GM18517 (cell line): ENCODE data around the gene FAM216B.
"Not testable (repeated sequence)": the region's sequence is repeated elsewhere in the genome, so short reads cannot be mapped to it uniquely, and the experiment has no call there.

Experiments used
- ATAC-seq: cut with Tn5 transposase; IDR thresholded peaks from one replicate; pipeline ENCODE4 v1.9.1; 2021; ENCODE audit warnings: mild to moderate bottlenecking, moderate library complexity; ENCODE audit not compliant: unreplicated experiment

Gene FAM216B

GRCh38 chr13:42777467-42777866 is 3.9 kb upstream of the FAM216B start:
- no peak for ATAC-seq

DNA sequence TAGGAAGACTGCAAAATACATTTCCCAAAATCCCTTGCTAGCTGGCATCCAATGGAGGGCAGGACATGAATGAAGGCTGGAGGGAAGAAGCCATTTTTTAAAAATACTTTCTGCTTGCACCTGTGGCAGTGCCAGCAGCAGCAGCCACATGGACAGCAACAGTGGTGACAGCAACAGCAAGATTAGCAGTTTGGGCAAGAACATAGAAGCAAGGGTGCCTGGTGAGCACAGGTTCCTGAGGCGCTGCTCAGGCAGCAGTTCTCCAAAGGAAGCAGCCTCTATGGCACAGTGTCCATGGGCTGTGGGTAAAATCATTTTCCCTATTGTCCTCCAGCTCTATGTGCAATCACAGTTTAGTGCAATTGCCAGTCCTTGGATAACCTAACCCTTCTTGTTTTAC is 1.3 kb upstream of the FAM216B start:
- ATAC-seq = no peak

- ATAC-seq = no peak
Measured at GRCh38 chr13:42786715-42787114, 5.3 kb downstream of the FAM216B start.

DNA sequence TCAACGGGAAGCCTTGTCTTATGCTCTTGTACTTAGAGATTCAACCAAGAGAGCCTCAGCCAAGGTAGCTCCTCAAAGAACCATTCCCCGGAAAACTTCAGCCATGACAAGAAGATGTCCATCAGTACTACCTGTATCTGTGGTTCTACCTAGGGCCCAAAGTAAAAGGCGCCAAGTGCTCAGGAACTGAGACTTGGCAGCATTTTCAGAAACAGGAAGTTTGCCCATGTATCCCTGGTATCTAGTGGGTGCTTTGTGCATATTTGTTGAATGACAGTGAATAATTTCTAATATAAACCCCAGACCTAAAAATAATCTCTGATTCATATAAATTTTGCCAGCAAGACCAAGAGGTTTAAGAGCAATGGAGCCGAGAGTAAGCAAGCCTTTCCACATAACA is 7.2 kb downstream of the FAM216B start:
- no peak for ATAC-seq

GRCh38 chr13:42792154-42792553 is 10.8 kb downstream of the FAM216B start:
- no peak for ATAC-seq

DNA sequence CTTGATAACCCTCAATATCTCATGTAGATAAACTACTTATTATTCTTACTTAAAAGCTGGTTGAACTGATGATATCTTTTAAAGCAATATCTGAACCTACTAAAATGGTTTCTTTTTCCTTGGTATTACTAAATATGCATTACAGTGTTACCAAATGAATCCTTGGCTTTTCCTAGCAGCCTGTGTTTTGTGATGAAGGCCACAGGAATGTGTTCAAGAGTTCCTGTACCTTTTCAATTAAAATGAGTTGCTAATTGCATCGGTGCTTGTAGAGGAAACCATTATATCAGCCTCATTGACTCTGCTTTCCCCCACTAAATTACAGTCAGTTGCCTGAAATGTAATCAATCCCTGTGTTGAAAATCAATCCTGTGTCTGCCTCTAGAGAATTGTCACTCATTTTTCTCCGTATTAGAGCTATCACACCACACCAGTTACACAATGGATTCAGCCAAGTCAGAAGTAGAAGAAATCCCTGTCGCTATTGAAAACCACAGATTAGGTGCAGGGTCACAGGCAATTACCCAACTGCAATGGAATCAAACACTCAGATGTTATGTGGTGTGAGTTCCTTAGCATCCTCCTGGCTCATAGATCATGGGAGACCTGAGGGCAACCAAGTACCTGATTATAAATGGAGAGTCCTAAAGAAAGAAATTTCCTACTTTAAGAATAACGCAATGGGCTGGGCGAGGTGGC is 13.3 kb downstream of the FAM216B start:
- ATAC-seq = no peak

GRCh38 chr13:42795666-42796065 is 14.3 kb downstream of the FAM216B start:
- no peak for ATAC-seq

DNA sequence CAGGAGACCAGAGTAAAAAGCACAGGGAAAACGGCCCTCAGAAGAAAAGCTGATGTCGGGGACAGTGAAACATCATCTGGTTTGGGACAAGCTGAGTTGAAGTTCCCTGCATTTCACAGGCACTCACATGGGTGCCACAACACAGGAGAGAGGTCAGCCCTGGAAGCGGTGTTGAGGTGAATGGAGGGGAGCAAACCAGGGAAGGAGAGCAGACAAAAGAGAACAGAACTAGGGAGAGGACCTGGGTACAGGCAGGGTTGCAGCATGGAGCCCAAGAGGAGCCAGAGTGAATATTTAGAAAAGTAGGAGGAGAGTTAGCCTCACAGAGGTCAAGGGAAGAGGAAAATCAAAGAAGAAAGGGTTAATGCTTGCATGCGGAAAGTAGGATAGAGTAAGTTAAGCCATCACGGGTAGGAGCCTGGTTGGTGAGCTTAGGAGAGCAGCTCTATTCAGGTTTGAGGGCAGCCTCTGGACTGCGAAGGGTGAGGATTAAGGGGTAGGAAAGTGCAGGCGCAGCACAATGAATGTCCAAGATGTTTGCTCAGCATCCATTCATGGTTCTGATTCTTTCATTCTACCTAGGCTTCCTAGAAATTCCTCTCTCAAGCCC is 15.5 kb downstream of the FAM216B start:
- no peak for ATAC-seq

DNA sequence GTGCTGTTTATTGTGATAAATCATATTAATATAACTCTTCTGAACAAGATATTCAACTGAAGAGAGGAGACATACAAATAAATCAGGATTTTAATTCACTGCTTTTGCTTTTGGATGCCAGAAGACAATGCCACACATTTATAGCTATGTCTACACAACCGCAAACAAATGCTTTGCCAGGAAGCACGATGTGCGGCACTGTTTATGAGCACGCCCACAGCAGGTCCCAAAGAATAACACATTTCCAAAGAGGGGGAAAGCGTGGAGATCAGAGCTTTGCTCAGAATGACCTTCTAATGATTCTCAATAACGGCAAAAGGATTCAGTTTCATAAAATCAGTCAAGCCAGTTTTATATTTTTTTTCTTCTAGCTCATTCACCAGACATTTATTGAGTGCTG is 16.7 kb downstream of the FAM216B start:
- no peak for ATAC-seq

DNA sequence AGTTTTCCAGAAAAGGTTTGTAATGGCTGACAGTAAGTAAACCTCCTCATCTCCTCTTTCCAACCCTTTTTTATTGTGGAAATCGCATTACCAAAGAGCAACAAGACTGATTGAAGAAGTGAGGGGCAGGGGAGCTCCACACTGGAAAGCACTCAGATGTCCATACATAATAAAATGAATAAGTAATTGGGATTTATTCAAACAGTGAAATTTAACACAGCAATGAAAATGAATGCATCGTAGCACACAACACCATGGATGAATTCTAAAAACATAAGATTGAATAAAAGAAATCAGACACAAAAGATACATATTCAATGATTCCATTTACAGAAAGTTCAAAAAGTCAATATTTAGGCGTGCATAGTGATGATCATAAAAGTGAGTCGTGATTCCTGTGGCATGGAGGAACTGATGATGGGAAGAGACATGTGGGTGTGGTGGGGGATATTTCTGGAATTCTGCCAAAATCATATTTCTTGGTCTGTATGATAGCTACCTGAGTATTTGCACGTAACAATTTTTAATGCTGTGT is 18.8 kb downstream of the FAM216B start:
- ATAC-seq = no peak

GRCh38 chr13:42803563-42804204 is 22.3 kb downstream of the FAM216B start:
- ATAC-seq = no peak

DNA sequence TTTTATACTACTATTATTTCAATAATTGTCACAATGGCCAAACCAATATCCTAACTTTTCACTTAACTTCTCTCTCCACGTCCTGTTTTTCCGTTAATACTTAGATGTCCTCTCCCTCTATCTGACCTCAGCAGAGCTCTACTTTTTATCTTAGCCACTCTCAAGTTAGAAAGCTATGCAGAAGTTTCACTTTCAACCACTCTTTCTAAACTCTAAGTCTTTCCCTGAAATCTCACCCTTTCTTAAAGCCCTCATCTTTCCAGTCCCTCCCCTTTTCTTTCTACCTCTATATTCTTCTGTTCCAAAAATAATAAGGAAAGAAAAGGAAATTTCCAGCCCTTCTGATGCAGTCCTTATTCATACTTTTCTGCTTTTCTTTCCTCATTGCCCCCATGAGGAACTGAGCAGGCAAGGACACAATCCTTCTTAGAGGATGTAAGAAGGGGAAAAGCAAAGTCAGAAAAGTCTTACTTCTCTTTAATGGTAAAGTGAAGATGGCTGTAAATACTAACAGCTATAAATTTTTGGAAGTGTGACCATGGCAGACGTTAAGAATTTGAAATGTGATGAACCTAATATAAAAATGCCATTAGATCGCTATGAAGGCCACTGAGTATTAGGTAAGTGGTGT is 23.0 kb downstream of the FAM216B start:
- ATAC-seq = no peak

DNA sequence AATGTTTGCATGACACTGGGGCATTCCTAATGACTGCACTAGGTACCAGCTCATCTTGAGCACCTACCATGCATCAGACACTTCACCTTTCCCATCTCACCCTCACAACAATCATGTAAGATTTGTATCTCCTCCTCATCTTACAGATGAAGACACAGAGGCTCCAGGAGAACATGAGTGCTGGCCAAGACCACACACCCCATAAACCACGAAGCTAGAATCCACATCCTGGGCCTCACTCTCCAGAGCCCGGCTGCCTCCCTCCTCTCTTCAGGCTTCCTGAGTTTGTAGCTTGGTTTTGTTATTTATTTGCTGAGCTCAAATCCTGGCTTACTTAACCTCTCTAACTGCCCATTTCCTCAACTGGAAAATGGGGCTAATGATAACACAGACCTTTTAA is 25.9 kb downstream of the FAM216B start:
- ATAC-seq = no peak

GRCh38 chr13:42807866-42808265 is 26.5 kb downstream of the FAM216B start:
- ATAC-seq = no peak

- no peak for ATAC-seq
Measured at GRCh38 chr13:42808341-42808940, 27.1 kb downstream of the FAM216B start.

DNA sequence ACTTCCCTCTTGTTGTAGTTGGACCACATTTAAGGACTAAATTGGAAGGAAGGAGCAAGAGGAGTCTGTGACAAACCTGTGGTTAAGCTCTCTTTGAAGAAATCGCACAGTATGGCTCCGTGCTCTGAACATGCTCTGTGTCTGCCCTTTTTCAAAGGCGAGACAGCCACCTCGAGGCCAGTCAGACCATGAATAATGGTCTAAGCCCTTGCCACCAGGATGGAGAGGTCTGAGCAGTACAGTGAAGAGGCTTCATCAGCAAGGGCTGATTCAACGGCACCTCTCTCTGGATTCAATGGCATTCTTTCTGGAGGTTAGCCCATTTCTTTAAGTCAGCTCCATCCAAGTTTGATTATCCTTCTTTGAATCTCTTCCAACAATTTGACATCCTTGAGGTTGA is 30.9 kb downstream of the FAM216B start:
- no peak for ATAC-seq

DNA sequence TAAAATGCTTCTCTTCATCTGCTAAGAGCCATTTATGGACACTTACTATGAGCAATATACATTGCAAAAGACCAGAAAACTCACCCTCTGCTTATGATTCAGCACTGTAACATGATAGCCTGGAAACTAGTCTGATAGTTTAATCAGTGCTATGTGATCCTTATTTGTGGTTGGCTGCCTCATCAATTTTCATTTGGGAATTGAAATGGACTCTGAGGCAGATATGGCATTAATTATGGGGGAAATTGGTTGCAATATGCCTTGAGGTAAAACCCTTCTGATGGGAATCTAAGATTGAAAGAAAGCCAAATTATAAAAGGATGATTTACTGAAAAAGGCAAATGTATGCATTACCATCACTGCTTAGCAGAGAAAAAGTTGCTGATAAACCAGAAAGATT is 33.5 kb downstream of the FAM216B start:
- no peak for ATAC-seq

DNA sequence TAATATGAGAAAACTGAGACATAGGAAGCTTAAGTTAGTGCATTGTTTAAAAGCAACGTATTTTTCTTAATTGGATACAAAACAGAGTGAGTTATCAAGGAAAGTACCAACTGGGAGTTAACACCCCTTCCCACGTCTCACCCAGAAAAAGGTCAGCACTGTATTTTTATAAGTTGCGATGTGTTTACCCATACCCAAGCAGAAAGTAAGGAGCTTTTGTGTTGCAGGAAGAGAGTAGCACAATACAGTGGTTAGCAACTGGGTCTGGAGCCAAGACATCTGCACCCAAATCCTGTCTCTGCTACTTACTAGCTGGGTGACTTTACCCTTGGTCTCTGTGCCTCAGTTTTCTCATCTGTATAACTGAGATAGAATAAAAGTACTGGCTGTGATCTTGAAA is 34.3 kb downstream of the FAM216B start:
- no peak for ATAC-seq

GRCh38 chr13:42816538-42816937 is 35.2 kb downstream of the FAM216B start:
- no peak for ATAC-seq

- ATAC-seq = not testable (repeated sequence)
Measured at GRCh38 chr13:42819687-42820086, 38.3 kb downstream of the FAM216B start.

- ATAC-seq = no peak
Measured at GRCh38 chr13:42820451-42820850, 39.1 kb downstream of the FAM216B start.
